ENCODE measurements around the gene SLC6A3. TPM values are rescaled to one million over a fixed set of nuclear protein-coding genes. Genes with fewer than 3 reads are reported as not detected.

The SLC6A3 gene
- total RNA-seq, 1 experiment from 2014 or later = not detected

GRCh38 chr5:1352231-1353219 lies 92.7 kb downstream of the SLC6A3 start:
- no peak for DNase-seq (ENCODE audit: low spot score)

GRCh38 chr5:1351156-1351555 lies 94.1 kb downstream of the SLC6A3 start:
- no peak for DNase-seq (ENCODE audit: low spot score)

- no peak for DNase-seq (ENCODE audit: low spot score)
These were observed 96.0 kb downstream of the SLC6A3 start for GRCh38 chr5:1349246-1349645.

GRCh38 chr5:1348986-1349245 lies 96.3 kb downstream of the SLC6A3 start:
- DNase-seq (ENCODE audit: low spot score) = no peak

GRCh38 chr5:1347571-1347970 lies 97.7 kb downstream of the SLC6A3 start:
- no peak for DNase-seq (ENCODE audit: low spot score)

GRCh38 chr5:1346627-1347440 lies 98.4 kb downstream of the SLC6A3 start:
- no peak for DNase-seq (ENCODE audit: low spot score)

GRCh38 chr5:1345876-1346626 lies 99.2 kb downstream of the SLC6A3 start:
- no peak for DNase-seq (ENCODE audit: low spot score)

- peak; percentile 82 for DNase-seq (ENCODE audit: low spot score)
These were observed 100.0 kb downstream of the SLC6A3 start, which contains the start of gene CLPTM1L for GRCh38 chr5:1344975-1345838. TSS of gene CLPTM1L (minus strand) at chr5:1345099. CDS start at chr5:1344841, 258 bp downstream.

GRCh38 chr5:1343931-1344901 lies 101.0 kb downstream of the SLC6A3 start:
- no peak for DNase-seq (ENCODE audit: low spot score)

- no peak for DNase-seq (ENCODE audit: low spot score)
These were observed 101.9 kb downstream of the SLC6A3 start for GRCh38 chr5:1343315-1343751.

Other genes starting within 250 kb of the SLC6A3 start
- not detected in 2 replicates for gene SLC6A19, start 243.8 kb downstream of the SLC6A3 start, total RNA-seq (2014; rRNA removed; shearing (Covaris generic))
- not detected in 2 replicates for gene SLC6A18, start 220.1 kb downstream of the SLC6A3 start, total RNA-seq (2014; rRNA removed; shearing (Covaris generic))
- gene TERT, start 150.4 kb downstream of the SLC6A3 start, total RNA-seq (2014; rRNA removed; shearing (Covaris generic)) = 0.04 and 0.23 TPM in 2 replicates
- 196 and 214 TPM in 2 replicates for gene CLPTM1L, start 100.3 kb downstream of the SLC6A3 start, total RNA-seq (2014; rRNA removed; shearing (Covaris generic))
- 23.9 and 31.2 TPM in 2 replicates for gene LPCAT1, start 78.5 kb upstream of the SLC6A3 start, total RNA-seq (2014; rRNA removed; shearing (Covaris generic))